ENCODE measurements around the gene GPR37. TPM values are rescaled to one million over a fixed set of nuclear protein-coding genes. Genes with fewer than 3 reads are reported as not detected.

The GPR37 gene
- total RNA-seq, 1 experiment from 2014 or later = 1.3 TPM

GRCh38 chr7:124812764-124813163, 47.2 kb upstream of the GPR37 start:
- BruUV-seq (replicated peaks) = no TSS peak
- ChIA-PET POLR2A (no interaction called here), CTCF (interaction anchor here (0.7 kb wide), 1 partner anchor 15 kb away, joined by 9 read pairs; no protein-coding TSS in a partner anchor)
- Histone ChIP-seq H3K4me3 (ENCODE audit: low read depth in 2 of 2, low read length in 2 of 2) (no peak overlapping the region), H3K9me3 (ENCODE audit: control insufficient read depth, insufficient read depth, low read depth, low read length) (no peaks in the 10 kb centered on the region), H3K27me3 (ENCODE audit: control insufficient read depth, insufficient read depth, low read length) (no peaks in the 10 kb centered on the region), H3K4me1 (ENCODE audit: control insufficient read depth, insufficient read depth, low read length) (no peaks in the 10 kb centered on the region), H3K27ac (ENCODE audit: low read length) (no peak overlapping the region), H3K36me3 (ENCODE audit: control insufficient read depth, insufficient read depth, low read length) (no peaks in the 10 kb centered on the region)
- in situ Hi-C loops (cut with HindIII; ENCODE audit: low pct_unique_long_range_greater_than_20kb, low sequenced_read_pairs) (no loop called here), intact Hi-C loops (cut with micrococcal nuclease; ENCODE audit: unreplicated experiment) (no loop called here)
- ATAC-seq (no peak), DNase-seq (ENCODE audit: low read depth, low spot score) (no peak)
- no peak for TF ChIP-seq SIN3A (IDR thresholded peaks at IDR 0.05; ENCODE audit: borderline replicate concordance, insufficient read depth, low read depth, low read length)
- no peak for TF ChIP-seq TCF7L2 (IDR thresholded peaks at IDR 0.05; ENCODE audit: low read depth, low read length)
- TF ChIP-seq CTCF (IDR thresholded peaks at IDR 0.05) = no peak
- TF ChIP-seq POLR2AphosphoS5 (IDR thresholded peaks at IDR 0.05; ENCODE audit: low read depth, low read length) = no peak
- no peak for TF ChIP-seq REST (IDR thresholded peaks at IDR 0.05; ENCODE audit: insufficient read depth in 1 of 2, low read depth in 2 of 2, low read length in 1 of 2)

- no TSS peak for BruUV-seq (replicated peaks)
- TF ChIP-seq POLR2AphosphoS5 (IDR thresholded peaks at IDR 0.05; ENCODE audit: low read depth, low read length) (no peak), REST (IDR thresholded peaks at IDR 0.05; ENCODE audit: insufficient read depth in 1 of 2, low read depth in 2 of 2, low read length in 1 of 2) (no peak), TCF7L2 (IDR thresholded peaks at IDR 0.05; ENCODE audit: low read depth, low read length) (no peak), CTCF (IDR thresholded peaks at IDR 0.05) (no peak), SIN3A (IDR thresholded peaks at IDR 0.05; ENCODE audit: borderline replicate concordance, insufficient read depth, low read depth, low read length) (no peak)
- Histone ChIP-seq H3K4me1 (ENCODE audit: control insufficient read depth, insufficient read depth, low read length) (no peaks in the 10 kb centered on the region), H3K4me3 (ENCODE audit: low read depth in 2 of 2, low read length in 2 of 2) (no peak overlapping the region), H3K36me3 (ENCODE audit: control insufficient read depth, insufficient read depth, low read length) (no peaks in the 10 kb centered on the region), H3K9me3 (ENCODE audit: control insufficient read depth, insufficient read depth, low read depth, low read length) (no peaks in the 10 kb centered on the region), H3K27me3 (ENCODE audit: control insufficient read depth, insufficient read depth, low read length) (no peaks in the 10 kb centered on the region), H3K27ac (ENCODE audit: low read length) (no peak overlapping the region)
- in situ Hi-C loops (cut with HindIII; ENCODE audit: low pct_unique_long_range_greater_than_20kb, low sequenced_read_pairs) (no loop called here), intact Hi-C loops (cut with micrococcal nuclease; ENCODE audit: unreplicated experiment) (no loop called here)
- ATAC-seq (no peak), DNase-seq (ENCODE audit: low read depth, low spot score) (no peak)
- POLR2A ChIA-PET = no interaction called here
- CTCF ChIA-PET = no interaction called here
Observed at GRCh38 chr7:124811341-124811740, 45.7 kb upstream of the GPR37 start.

Measured in Panc1 (cell line).